Pancreas (tissue), 10 donors: Measurements from ENCODE around the gene CHID1. TPM values are rescaled to one million over a fixed set of nuclear protein-coding genes. Genes with fewer than 3 reads are reported as not detected.

Experiments used
- ATAC-seq, 4 donors: fragments of 200-7000 bp; cut with Tn5 transposase; one replicate each; pipeline versions ENCODE4 v1.8.0 to v1.9.1; 2020; ENCODE audit warnings: mild to moderate bottlenecking in 4 of 4, moderate library complexity in 4 of 4
- DNase-seq, 6 donors: peaks; one replicate each; pipeline ENCODE4 v3.0.0-alpha.2; 2020
- FAIRE-seq: peaks from 2 replicates; lab custom pipeline; 2012; peaks lifted over from hg19 to GRCh38; lab: Jason Lieb, UNC
- H3K27ac ChIP-seq, 4 donors: fragments of 200-600 bp; sonication (generic); 1 replicate in 3 of 4; 2 replicates in 1 of 4; pipeline versions ENCODE4 v1.5.0 to v1.8.0; 2020
- H3K27me3 ChIP-seq, 4 donors: fragments of 200-600 bp; one replicate each; pipeline ENCODE4 v1.8.0; 2021
- H3K36me3 ChIP-seq, 3 donors: fragments of 200-600 bp; sonication (generic) in 1 of 3; one replicate each; pipeline versions ENCODE4 v1.5.0 to v1.8.0; 2020 to 2021
- H3K4me1 ChIP-seq, 3 donors: fragments of 200-600 bp; one replicate each; pipeline ENCODE4 v1.8.0; 2021
- H3K4me3 ChIP-seq, 4 donors: fragments of 200-600 bp; sonication (generic) in 2 of 4; one replicate each; pipeline versions ENCODE4 v1.5.0 to v1.8.0; 2020 to 2021
- H3K9me3 ChIP-seq, 4 donors: fragments of 200-600 bp; one replicate each; pipeline ENCODE4 v1.8.0; 2021
- WGBS, 2 donors: extraction: QIAGEN DNeasy Blood & Tissue Kit; methylation state at CpG; one replicate each; pipeline ENCODE4 v1.1.7; 2013; 5-methylcytosine and 5-hydroxymethylcytosine counted together
- intact Hi-C, 3 donors: fragments of 100-400 bp; cut with DNase I; formaldehyde crosslinking; loops; one replicate each; pipeline versions ENCODE4 v1.11.1 to v1.14.2; 2022
- polyA plus RNA-seq, 2 donors: library from polyadenylated mRNA; stranded (reverse); fragments of 200-250 nt; gene quantifications; one replicate each; pipeline ENCODE4 v1.2.3, GENCODE V29; 2013
- total RNA-seq, 6 donors: library from RNA; stranded (reverse); fragmentation: NEBNext Ultra II Directional in 4 of 6; extraction: Animal tissue kit (Norgen Biotek cat#: 25700) in 4 of 6; gene quantifications; one replicate each; pipeline versions ENCODE4 v1.2.1 to v1.2.4, GENCODE V29; 2021 to 2023
- TF ChIP-seq, protein P1 (sequence below), 4 donors: fragments of 200-600 bp; sonication (generic) in 3 of 4; IDR thresholded peaks; one replicate each; pipeline versions ENCODE4 v1.5.0 to v1.8.0; 2021; ENCODE audit warnings: antibody characterized with exemption in 4 of 4
- donor health status: healthy with polysubstance abuse.
- donor health status: DM: no; HTN: no; CAD: no; lungs with moderate emphysema.
- donor health status: DM: no; HTN: no; CAD: no.
- donor health status: control.
- donor health status: control.
- donor health status: Bipolar disorder and iron deficiency.
- donor health status: DM: yes; HTN: yes; CAD: no.
- donor health status: DM: no; HTN: no; CAD: no.
- donor health status: DM: no; HTN: no; CAD: no.
- donor health status: DM: yes; HTN: yes; CAD: no.

Gene CHID1
- total and polyA plus RNA-seq, 8 donors, result 41.7 to 86.0 (median 62.1) TPM

DNA sequence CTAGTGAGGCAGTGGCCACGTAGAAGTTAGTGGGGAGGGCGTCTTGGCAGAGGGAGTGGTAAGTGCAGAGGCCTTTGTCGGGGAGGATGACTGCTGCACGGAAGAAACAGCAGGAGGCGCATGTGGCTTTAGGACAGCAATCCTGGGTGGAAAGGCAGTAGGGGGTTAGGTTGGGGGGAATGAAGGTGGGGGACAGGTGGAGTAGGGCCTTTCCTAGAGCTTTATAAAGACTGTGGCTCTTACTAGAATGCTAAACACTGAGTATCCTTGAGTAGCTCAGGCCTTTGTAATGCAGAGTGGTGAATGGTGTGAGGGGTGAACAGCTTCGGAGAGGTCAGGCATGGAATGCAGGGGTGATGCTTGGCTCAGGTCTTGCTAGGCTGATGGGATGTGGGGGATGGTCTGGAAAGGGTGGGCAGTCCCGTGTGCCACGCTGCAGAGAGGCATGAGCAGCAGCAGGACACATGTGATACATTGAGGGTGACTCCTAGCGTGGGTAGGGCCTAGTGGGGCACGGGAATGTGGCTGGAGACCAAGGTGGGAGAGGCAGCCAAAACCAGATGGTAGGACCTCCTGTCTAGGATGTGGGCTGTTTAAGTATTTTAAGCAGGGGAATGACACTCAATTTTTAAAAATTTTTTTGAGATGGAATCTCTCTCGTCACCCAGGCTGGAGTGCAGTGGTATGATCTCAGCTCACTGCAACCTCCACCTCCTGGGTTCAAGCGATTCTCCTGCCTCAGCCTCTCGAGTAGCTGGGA, 34.3 kb upstream of the CHID1 start:
- no peaks in the 10 kb centered on the region for H3K27me3 ChIP-seq
- ATAC-seq (no peak), DNase-seq (peak in 2 of 6 donors; percentile 18 to 19), FAIRE-seq (no peak)
- H3K36me3 ChIP-seq, result peaks cover 0 to 3% (median 0%) of the 10 kb centered on the region in 3 donors
- no peak overlapping the region for H3K4me3 ChIP-seq
- 73 to 81% methylated on average over 13 of the region's 13 CpGs for WGBS, 2 donors
- intact Hi-C loops, result no loop called here
- TF ChIP-seq, protein P1, sequence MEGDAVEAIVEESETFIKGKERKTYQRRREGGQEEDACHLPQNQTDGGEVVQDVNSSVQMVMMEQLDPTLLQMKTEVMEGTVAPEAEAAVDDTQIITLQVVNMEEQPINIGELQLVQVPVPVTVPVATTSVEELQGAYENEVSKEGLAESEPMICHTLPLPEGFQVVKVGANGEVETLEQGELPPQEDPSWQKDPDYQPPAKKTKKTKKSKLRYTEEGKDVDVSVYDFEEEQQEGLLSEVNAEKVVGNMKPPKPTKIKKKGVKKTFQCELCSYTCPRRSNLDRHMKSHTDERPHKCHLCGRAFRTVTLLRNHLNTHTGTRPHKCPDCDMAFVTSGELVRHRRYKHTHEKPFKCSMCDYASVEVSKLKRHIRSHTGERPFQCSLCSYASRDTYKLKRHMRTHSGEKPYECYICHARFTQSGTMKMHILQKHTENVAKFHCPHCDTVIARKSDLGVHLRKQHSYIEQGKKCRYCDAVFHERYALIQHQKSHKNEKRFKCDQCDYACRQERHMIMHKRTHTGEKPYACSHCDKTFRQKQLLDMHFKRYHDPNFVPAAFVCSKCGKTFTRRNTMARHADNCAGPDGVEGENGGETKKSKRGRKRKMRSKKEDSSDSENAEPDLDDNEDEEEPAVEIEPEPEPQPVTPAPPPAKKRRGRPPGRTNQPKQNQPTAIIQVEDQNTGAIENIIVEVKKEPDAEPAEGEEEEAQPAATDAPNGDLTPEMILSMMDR (IDR thresholded peaks at IDR 0.05), result no peak
- no peaks in the 10 kb centered on the region for H3K9me3 ChIP-seq
- H3K4me1 ChIP-seq, result peaks cover 0 to 13% (median 0%) of the 10 kb centered on the region in 3 donors
- H3K27ac ChIP-seq, result no peak overlapping the region

DNA sequence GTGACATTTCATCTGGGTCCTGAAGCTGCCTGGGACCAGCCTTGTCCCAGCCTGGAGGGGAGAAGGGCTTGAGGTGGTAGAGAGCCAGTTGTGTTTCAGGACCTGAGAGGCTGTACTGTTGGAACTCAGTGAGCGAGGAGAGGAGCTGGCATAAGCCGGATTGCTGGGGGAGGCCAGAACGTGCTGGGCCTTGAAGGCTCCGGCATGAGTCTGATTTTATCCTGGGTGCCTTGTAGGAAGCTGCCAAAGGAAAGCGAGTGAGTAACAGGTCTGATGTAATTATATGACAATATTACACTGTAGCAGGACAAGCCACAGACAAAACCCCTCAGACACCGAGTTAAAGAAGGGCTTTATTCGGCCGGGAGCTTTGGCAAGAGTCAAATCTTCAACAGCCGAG, 32.2 kb upstream of the CHID1 start:
- FAIRE-seq (no peak), DNase-seq (peak in 1 of 6 donors; percentile 20), ATAC-seq (peak in 3 of 4 donors; percentile 13 to 59 (median 40))
- WGBS, 2 donors, result 64 to 65% methylated on average over 9 of the region's 9 CpGs
- Histone ChIP-seq H3K36me3 (peaks cover 0 to 3% (median 0%) of the 10 kb centered on the region in 3 donors), H3K4me3 (no peak overlapping the region), H3K27me3 (no peaks in the 10 kb centered on the region), H3K9me3 (no peaks in the 10 kb centered on the region), H3K4me1 (peaks cover 0 to 17% (median 4%) of the 10 kb centered on the region in 3 donors), H3K27ac (no peak overlapping the region)
- intact Hi-C loops, result no loop called here
- TF ChIP-seq, protein P1 (IDR thresholded peaks at IDR 0.05), result no peak

DNA sequence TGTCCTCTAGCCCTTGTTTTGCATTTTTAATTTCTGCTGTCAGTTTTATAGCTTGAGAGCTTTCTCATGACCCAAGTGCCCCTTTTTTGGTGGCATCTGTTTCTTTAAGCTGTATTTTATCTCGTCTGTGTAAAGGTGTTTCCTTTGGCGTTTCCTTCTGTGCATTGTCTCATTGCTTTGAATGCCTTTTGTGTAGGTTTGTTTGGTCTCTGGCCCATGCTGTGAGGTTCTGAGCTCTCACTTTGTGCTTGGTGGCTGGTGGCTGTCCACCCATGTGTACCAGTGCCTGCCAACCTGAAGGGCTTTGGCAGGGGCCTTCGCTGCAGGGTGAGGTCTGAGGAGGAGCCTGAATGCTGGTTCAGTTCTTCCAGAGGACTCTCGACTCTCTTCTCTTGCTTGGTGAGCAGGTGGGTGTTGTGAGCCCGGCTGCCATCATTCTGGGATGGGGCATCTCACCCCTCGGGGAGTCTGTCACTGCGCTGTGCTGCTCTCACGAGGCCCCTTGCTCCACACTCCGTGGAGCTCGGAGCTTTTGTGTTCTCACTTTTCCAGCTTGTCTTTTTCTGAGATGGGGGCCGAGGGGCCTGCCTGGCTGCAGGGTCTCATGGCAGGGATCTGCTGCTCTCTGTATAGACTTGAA, 30.0 kb upstream of the CHID1 start:
- H3K36me3 ChIP-seq, result peaks cover 0 to 3% (median 0%) of the 10 kb centered on the region in 3 donors
- DNase-seq (peak in 1 of 6 donors; percentile 53), ATAC-seq (peak in 1 of 4 donors; percentile 31), FAIRE-seq (no peak)
- WGBS, 2 donors, result 76 to 77% methylated on average over 11 of the region's 11 CpGs
- H3K4me3 ChIP-seq, result no peak overlapping the region
- peaks cover 4 to 21% (median 10%) of the 10 kb centered on the region in 3 donors for H3K4me1 ChIP-seq
- H3K27ac ChIP-seq, result no peak overlapping the region
- H3K27me3 ChIP-seq, result no peaks in the 10 kb centered on the region
- intact Hi-C loops, result no loop called here
- H3K9me3 ChIP-seq, result no peaks in the 10 kb centered on the region
- TF ChIP-seq, protein P1 (IDR thresholded peaks at IDR 0.05), result no peak

DNA sequence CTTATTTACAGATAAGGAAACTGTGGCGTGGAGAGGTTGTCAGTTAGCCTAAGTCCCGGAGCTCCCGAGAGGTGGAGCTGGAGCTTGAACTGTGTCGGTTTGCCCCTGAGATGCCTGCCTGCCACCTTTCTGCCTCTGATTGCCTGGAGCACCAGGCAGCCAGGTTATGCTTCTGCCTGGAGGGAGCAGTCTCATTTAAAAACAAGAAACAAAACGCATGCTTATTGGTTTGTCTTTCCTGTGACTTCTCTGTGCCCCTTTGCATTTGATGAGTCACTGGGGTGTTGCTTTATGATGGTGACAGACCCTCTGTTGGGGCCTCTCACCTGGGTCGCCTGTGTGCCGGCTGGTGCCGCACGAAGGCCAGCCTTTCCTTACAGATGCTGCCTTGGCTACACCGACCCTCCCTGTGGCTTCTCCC, 27.2 kb upstream of the CHID1 start:
- Histone ChIP-seq H3K27me3 (no peaks in the 10 kb centered on the region), H3K4me3 (no peak overlapping the region), H3K27ac (no peak overlapping the region), H3K4me1 (peaks cover 6 to 21% (median 10%) of the 10 kb centered on the region in 3 donors), H3K36me3 (no peaks in the 10 kb centered on the region), H3K9me3 (no peaks in the 10 kb centered on the region)
- no peak for ATAC-seq
- TF ChIP-seq, protein P1 (IDR thresholded peaks at IDR 0.05), result no peak
- FAIRE-seq, result no peak
- 72 to 78% methylated on average over 10 of the region's 10 CpGs for WGBS, 2 donors
- intact Hi-C loops, result no loop called here
- DNase-seq, result peak in 1 of 6 donors; percentile 16
